Measurements from ENCODE around the gene KIF16B. TPM values are rescaled to one million over a fixed set of nuclear protein-coding genes. Genes with fewer than 3 reads are reported as not detected.

KIF16B gene, protein sequence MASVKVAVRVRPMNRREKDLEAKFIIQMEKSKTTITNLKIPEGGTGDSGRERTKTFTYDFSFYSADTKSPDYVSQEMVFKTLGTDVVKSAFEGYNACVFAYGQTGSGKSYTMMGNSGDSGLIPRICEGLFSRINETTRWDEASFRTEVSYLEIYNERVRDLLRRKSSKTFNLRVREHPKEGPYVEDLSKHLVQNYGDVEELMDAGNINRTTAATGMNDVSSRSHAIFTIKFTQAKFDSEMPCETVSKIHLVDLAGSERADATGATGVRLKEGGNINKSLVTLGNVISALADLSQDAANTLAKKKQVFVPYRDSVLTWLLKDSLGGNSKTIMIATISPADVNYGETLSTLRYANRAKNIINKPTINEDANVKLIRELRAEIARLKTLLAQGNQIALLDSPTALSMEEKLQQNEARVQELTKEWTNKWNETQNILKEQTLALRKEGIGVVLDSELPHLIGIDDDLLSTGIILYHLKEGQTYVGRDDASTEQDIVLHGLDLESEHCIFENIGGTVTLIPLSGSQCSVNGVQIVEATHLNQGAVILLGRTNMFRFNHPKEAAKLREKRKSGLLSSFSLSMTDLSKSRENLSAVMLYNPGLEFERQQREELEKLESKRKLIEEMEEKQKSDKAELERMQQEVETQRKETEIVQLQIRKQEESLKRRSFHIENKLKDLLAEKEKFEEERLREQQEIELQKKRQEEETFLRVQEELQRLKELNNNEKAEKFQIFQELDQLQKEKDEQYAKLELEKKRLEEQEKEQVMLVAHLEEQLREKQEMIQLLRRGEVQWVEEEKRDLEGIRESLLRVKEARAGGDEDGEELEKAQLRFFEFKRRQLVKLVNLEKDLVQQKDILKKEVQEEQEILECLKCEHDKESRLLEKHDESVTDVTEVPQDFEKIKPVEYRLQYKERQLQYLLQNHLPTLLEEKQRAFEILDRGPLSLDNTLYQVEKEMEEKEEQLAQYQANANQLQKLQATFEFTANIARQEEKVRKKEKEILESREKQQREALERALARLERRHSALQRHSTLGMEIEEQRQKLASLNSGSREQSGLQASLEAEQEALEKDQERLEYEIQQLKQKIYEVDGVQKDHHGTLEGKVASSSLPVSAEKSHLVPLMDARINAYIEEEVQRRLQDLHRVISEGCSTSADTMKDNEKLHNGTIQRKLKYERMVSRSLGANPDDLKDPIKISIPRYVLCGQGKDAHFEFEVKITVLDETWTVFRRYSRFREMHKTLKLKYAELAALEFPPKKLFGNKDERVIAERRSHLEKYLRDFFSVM (N-terminal part only)
- total RNA-seq (2021) (4.6 and 5.2 TPM in 2 replicates), Bru-seq, nascent RNA (percentile 50 among the genes with signal in this experiment), BruChase-seq, experiment 1, labeled RNA remaining after a 2-hour chase (percentile 46 among the genes with signal in this experiment), BruChase-seq, experiment 2, labeled RNA remaining after a 6-hour chase (percentile 45 among the genes with signal in this experiment)
- long read RNA-seq, full-length matches to known transcripts, result 3 of 10 reads
- long read RNA-seq, partial matches to known transcripts, result 4 of 10 reads
- long read RNA-seq, other reads (novel, unspliced or antisense), result 3 of 10 reads

DNA sequence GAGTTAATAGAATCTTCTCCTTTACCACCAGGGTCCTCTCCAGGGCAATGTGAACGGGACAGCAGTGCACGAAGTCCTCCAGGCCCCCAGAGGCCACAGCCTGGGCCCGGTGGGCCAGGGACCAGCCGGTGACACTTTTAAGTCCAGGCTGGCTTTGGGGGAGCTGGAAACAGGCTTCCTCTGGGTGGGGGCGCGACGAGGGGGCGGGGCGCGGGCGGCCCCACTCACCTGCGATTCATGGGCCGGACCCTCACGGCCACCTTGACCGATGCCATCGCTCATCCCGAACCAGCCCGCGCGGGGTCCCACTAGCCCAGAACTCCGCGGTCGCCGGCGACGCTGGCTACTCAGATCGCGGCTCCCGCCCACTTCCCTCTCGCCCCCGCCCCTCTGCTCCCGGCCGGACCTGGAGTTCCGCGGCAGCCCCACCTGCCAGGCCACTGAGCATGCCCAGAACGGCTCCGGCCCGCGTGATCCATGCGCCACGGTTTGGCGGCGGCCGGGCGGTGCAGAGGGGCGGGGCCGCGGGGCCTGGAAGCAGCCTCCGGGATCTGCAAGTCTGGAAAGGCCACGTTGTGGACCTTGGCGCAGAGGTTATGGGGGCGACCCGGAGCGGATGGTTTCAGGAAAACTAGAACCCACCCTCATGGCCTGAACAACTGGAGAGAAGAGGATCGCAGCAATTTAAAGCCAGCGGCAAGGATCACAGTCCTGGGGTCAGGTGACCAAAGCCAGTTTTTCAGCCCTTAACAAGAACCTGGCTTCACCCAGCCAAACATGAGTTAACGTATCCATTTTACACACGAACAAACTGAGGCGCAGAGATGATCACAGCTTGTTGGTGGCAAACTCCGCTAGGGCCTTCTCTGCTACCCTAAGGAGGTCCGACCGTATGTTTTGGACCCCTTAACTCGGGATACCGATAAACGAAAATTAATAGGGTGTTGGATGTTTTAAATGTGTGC, at the start of gene KIF16B:
KIF16B (minus strand) TSS at position 448 of the 965 bp plus-strand sequence; CDS start at position 275, 173 bp downstream.
- DNase-seq (ENCODE audit: low spot score), result peak; percentile 90
- peaks cover 6% of the 10 kb centered on the region for H3K4me1 ChIP-seq (ENCODE audit: insufficient read depth, low read length, poor library complexity, severe bottlenecking)
- no TSS peak for BruUV-seq (replicated peaks)
- peak within 1 kb of the TSS; percentile 27 for H3K27ac ChIP-seq (ENCODE audit: low read depth, low read length, poor library complexity, severe bottlenecking)
- peak within 1 kb of the TSS; percentile 74 for H3K4me3 ChIP-seq (ENCODE audit: low read depth, low read length, poor library complexity, severe bottlenecking)
- no peaks in the 10 kb centered on the region for H3K27me3 ChIP-seq (replicated peaks; ENCODE audit: insufficient read depth, low read depth, low read length, poor library complexity)
- TF ChIP-seq EZH2 (IDR thresholded peaks at IDR 0.05; ENCODE audit: borderline replicate concordance, low read depth, low read length, poor library complexity, severe bottlenecking), result no peak
- TF ChIP-seq, protein P1, sequence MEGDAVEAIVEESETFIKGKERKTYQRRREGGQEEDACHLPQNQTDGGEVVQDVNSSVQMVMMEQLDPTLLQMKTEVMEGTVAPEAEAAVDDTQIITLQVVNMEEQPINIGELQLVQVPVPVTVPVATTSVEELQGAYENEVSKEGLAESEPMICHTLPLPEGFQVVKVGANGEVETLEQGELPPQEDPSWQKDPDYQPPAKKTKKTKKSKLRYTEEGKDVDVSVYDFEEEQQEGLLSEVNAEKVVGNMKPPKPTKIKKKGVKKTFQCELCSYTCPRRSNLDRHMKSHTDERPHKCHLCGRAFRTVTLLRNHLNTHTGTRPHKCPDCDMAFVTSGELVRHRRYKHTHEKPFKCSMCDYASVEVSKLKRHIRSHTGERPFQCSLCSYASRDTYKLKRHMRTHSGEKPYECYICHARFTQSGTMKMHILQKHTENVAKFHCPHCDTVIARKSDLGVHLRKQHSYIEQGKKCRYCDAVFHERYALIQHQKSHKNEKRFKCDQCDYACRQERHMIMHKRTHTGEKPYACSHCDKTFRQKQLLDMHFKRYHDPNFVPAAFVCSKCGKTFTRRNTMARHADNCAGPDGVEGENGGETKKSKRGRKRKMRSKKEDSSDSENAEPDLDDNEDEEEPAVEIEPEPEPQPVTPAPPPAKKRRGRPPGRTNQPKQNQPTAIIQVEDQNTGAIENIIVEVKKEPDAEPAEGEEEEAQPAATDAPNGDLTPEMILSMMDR (conservative IDR thresholded peaks at IDR 0.05; ENCODE audit: low read depth, low read length), result no peak
- H3K9me3 ChIP-seq (ENCODE audit: low read depth, low read length, poor library complexity, severe bottlenecking), result no peaks in the 10 kb centered on the region
- ChIA-PET POLR2A (ENCODE audit: low non-redundant PET) (no interaction called here), CTCF (no interaction called here)
- H3K36me3 ChIP-seq (ENCODE audit: insufficient read depth, low read length, poor library complexity, severe bottlenecking), result no peaks in the 10 kb centered on the region
- intact Hi-C loops (cut with micrococcal nuclease; ENCODE audit: unreplicated experiment), result loop anchor here (10.0 kb wide), 1 partner anchor 162 kb away; the partner anchor contains the start of gene SNRPB2

DNA sequence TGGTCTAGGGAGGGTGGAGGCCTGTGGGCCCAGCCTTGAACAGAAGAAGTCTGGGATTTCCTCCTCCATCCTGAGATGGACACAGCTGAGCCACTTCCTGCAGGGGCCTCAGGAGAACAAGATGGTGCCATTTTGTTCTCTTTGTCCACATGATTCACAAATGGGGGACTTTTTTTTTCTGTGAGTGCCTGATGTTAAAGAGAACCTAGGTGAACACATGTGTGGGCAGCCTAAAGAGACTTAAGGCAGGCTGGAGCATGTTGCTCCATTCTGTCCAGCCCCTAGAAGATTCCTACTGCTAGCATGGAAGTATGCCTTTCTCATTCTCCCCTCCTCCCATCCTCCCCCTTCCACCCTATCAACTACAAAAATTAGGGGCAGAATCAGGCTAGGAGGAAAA, 49.3 kb upstream of the KIF16B start:
- no peak for DNase-seq (ENCODE audit: low spot score)
- no peak overlapping the region for H3K4me3 ChIP-seq (ENCODE audit: low read depth, low read length, poor library complexity, severe bottlenecking)
- no TSS peak for BruUV-seq (replicated peaks)
- H3K36me3 ChIP-seq (ENCODE audit: insufficient read depth, low read length, poor library complexity, severe bottlenecking), result no peaks in the 10 kb centered on the region
- no peak overlapping the region for H3K27ac ChIP-seq (ENCODE audit: low read depth, low read length, poor library complexity, severe bottlenecking)
- H3K9me3 ChIP-seq (ENCODE audit: low read depth, low read length, poor library complexity, severe bottlenecking), result peaks cover under 1% of the 10 kb centered on the region
- ChIA-PET CTCF (no interaction called here), POLR2A (ENCODE audit: low non-redundant PET) (no interaction called here)
- intact Hi-C loops (cut with micrococcal nuclease; ENCODE audit: unreplicated experiment), result no loop called here
- no peaks in the 10 kb centered on the region for H3K27me3 ChIP-seq (replicated peaks; ENCODE audit: insufficient read depth, low read depth, low read length, poor library complexity)
- no peaks in the 10 kb centered on the region for H3K4me1 ChIP-seq (ENCODE audit: insufficient read depth, low read length, poor library complexity, severe bottlenecking)
- TF ChIP-seq EZH2 (IDR thresholded peaks at IDR 0.05; ENCODE audit: borderline replicate concordance, low read depth, low read length, poor library complexity, severe bottlenecking), result no peak
- TF ChIP-seq, protein P1 (conservative IDR thresholded peaks at IDR 0.05; ENCODE audit: low read depth, low read length), result no peak
